GM18502 (cell line): ENCODE measurements around the gene CES4A.
"Not testable (repeated sequence)": the region's sequence is repeated elsewhere in the genome, so short reads cannot be mapped to it uniquely, and the experiment has no call there.

Experiments used
- ATAC-seq: cut with Tn5 transposase; IDR thresholded peaks from one replicate; pipeline ENCODE4 v1.9.1; 2021; ENCODE audit warnings: mild to moderate bottlenecking; ENCODE audit not compliant: unreplicated experiment, poor library complexity

Gene CES4A

GRCh38 chr16:66955363-66956153, 32.8 kb upstream of the CES4A start:
- ATAC-seq = not testable (repeated sequence)

GRCh38 chr16:66956154-66956457, 32.3 kb upstream of the CES4A start:
- not testable (repeated sequence) for ATAC-seq

- ATAC-seq = no peak
These were observed 29.3 kb upstream of the CES4A start for GRCh38 chr16:66958857-66959703.

- ATAC-seq = no peak
These were observed 28.7 kb upstream of the CES4A start for GRCh38 chr16:66959704-66960161.

GRCh38 chr16:66960270-66960669, 28.1 kb upstream of the CES4A start:
- no peak for ATAC-seq

GRCh38 chr16:66961065-66961744, 27.2 kb upstream of the CES4A start, which contains the start of gene CES3:
TSS of gene CES3 (plus strand) at chr16:66961266. CDS start at chr16:66961308, 42 bp downstream.
- ATAC-seq = no peak

- no peak for ATAC-seq
These were observed 26.5 kb upstream of the CES4A start for GRCh38 chr16:66961914-66962313.

- ATAC-seq = no peak
These were observed 24.3 kb upstream of the CES4A start for GRCh38 chr16:66964049-66964448.

- ATAC-seq = no peak
These were observed 19.5 kb upstream of the CES4A start for GRCh38 chr16:66968847-66969246.

GRCh38 chr16:66970775-66971720, 17.3 kb upstream of the CES4A start:
- no peak for ATAC-seq

- no peak for ATAC-seq
These were observed 15.4 kb upstream of the CES4A start for GRCh38 chr16:66972983-66973382.

- ATAC-seq = no peak
These were observed 14.7 kb upstream of the CES4A start for GRCh38 chr16:66973716-66974115.

- not testable (repeated sequence) for ATAC-seq
These were observed 14.0 kb upstream of the CES4A start for GRCh38 chr16:66974156-66974931.

- ATAC-seq = not testable (repeated sequence)
These were observed 13.5 kb upstream of the CES4A start for GRCh38 chr16:66974932-66975246.

GRCh38 chr16:66975302-66975893, 13.0 kb upstream of the CES4A start:
- ATAC-seq = no peak

GRCh38 chr16:66976746-66977145, 11.6 kb upstream of the CES4A start:
- ATAC-seq = no peak

GRCh38 chr16:66977341-66978113, 10.9 kb upstream of the CES4A start:
- no peak for ATAC-seq
